BE2C (cell line): ENCODE measurements around the gene ANKRD30A.

Experiments
- DNase-seq: peaks from one replicate; pipeline ENCODE4 v3.0.0-alpha.2; 2020
- H3K27me3 ChIP-seq: fragments of 250-450 bp; sonication (Bioruptor Pico); 2 replicates; pipeline ENCODE4 v1.5.1; 2020; ENCODE audit warnings: mild to moderate bottlenecking
- H3K36me3 ChIP-seq: fragments of 250-450 bp; sonication (Bioruptor Pico); 2 replicates; pipeline ENCODE4 v1.5.1; 2020; ENCODE audit warnings: mild to moderate bottlenecking
- H3K4me1 ChIP-seq: fragments of 250-450 bp; sonication (Bioruptor Pico); 2 replicates; pipeline ENCODE4 v1.5.1; 2020
- H3K4me3 ChIP-seq: 2 replicates; pipeline ENCODE4 v1.5.1; 2011; ENCODE audit warnings: low read depth, low read length
- H3K9me3 ChIP-seq: fragments of 250-450 bp; sonication (Bioruptor Pico); 2 replicates; pipeline ENCODE4 v1.5.1; 2020
- TF ChIP-seq, protein P1 (sequence below): IDR thresholded peaks from 2 replicates; pipeline ENCODE4 v1.5.1; 2012; ENCODE audit warnings: mild to moderate bottlenecking, low read depth, low read length

The ANKRD30A gene

GRCh38 chr10:37401225-37401624, 275.8 kb downstream of the ANKRD30A start:
- TF ChIP-seq, protein P1, sequence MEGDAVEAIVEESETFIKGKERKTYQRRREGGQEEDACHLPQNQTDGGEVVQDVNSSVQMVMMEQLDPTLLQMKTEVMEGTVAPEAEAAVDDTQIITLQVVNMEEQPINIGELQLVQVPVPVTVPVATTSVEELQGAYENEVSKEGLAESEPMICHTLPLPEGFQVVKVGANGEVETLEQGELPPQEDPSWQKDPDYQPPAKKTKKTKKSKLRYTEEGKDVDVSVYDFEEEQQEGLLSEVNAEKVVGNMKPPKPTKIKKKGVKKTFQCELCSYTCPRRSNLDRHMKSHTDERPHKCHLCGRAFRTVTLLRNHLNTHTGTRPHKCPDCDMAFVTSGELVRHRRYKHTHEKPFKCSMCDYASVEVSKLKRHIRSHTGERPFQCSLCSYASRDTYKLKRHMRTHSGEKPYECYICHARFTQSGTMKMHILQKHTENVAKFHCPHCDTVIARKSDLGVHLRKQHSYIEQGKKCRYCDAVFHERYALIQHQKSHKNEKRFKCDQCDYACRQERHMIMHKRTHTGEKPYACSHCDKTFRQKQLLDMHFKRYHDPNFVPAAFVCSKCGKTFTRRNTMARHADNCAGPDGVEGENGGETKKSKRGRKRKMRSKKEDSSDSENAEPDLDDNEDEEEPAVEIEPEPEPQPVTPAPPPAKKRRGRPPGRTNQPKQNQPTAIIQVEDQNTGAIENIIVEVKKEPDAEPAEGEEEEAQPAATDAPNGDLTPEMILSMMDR, result no peak
- Histone ChIP-seq H3K4me3 (no peak overlapping the region), H3K9me3 (no peaks in the 10 kb centered on the region), H3K4me1 (no peaks in the 10 kb centered on the region), H3K27me3 (no peaks in the 10 kb centered on the region), H3K36me3 (no peaks in the 10 kb centered on the region)
- no peak for DNase-seq

DNA sequence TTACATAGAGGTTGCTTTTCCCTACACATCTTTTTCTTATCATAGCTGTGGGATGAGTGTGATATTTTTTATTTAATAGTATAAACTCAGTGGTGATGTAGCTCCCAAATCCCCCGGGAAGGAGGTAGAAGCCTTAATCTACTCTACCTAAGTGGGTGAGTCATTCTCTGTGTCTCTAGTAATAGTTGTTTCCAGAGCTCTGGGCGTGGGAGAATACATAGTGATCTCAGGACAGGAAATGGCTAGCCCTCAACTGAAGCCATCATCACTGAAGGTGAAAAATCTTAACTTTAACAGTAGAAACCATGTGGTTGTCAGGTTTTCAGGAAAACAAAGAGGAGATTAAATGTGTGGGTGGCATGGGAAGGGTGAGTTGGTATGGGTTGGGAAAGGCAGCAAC, 278.4 kb downstream of the ANKRD30A start:
- no peaks in the 10 kb centered on the region for H3K36me3 ChIP-seq
- no peaks in the 10 kb centered on the region for H3K4me1 ChIP-seq
- TF ChIP-seq, protein P1, result no peak
- no peak overlapping the region for H3K4me3 ChIP-seq
- no peaks in the 10 kb centered on the region for H3K27me3 ChIP-seq
- H3K9me3 ChIP-seq, result no peaks in the 10 kb centered on the region
- DNase-seq, result no peak
